ENCODE results near the gene UBE2G2.

UBE2G2 gene

DNA sequence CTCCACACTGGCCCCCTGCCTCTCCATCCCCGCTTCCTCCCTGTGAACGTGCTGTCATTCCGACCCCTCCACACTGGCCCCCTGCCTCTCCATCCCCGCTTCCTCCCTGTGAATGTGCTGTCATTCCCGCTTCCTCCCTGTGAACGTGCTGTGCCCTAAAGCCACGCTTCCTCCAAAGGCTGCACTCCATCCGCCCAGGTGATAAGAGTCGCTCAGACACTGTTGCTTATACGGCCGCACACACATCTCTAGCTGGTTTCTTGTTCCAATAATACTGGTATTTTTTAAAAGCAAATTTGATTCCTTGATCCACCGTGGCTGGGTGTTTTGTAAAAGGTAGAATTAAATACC lies 51.0 kb downstream of the UBE2G2 start:
- DNase-seq (ENCODE audit: low spot score), result no peak

DNA sequence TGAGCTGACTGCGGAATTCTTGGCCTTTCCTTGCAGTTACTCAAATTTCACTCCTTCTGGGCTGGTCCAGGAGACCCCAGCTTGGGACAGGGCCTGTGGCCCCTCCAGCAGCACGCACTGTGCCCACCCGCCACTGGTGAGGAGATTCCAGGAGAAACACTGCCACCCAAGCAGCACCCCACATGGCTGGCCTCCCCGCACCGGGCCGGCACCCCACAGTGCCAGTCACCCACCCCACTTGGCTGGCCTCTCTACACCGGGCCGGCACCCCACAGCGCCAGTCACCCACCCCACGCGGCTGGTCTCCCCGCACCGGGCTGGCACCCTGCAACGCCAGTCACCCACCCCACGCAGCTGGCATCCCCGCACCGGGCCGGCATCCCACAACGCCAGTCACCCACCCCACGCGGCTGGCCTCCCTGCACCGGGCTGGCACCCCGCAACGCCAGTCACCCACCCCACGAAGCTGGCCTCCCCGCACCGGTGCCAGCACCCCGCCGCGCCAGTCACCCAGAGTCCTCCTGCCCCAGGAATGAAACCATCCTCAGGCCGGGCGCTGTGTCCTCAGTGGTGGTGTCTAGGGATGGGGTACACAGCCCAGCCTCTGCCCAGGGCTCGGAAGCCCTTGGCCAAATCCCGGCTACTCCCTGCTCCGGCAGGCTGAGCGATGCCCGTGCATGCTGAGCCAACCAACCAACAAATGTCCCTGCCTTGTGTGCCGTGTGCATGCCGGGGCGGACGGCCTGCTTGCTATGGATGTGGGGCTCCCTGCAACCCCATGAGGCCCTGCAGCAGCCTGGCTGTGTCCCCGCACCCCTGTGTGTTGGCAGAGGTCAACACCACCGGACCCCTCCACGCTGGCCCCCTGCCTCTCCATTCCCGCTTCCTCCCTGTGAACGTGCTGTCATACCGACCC lies 51.6 kb downstream of the UBE2G2 start:
- no peak for DNase-seq (ENCODE audit: low spot score)

DNA sequence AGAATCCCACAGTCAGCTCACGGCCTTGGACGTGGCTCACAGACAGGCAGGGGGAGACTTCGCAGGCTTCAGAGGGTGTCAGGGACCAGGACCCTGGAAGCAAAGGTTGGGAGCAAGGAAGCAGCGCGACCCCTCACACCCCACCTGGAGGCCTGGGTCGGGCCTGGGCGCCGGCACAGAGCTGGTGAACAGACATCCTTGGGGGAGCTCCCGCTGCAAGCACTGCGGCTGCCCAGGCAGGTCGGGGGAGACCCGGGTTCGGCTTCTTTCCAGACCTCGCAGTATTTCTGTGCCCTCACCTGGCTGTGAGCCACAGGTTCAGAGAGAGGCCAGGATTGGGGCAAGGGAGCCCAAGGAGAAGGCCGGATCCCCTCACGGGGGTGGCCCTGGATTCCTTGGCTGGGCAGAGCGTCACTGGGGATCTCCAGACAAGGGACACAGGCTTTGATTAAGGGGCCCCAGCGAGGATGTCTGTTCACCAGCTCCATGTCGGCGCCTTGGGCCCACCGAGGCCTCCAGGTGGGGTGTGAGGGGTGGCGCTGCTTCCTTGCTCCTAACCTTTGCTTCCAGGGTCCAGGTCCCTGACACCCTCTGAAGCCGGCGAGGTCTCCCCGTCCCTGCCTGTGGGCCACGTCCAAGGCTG lies 52.4 kb downstream of the UBE2G2 start:
- DNase-seq (ENCODE audit: low spot score), result no peak

DNA sequence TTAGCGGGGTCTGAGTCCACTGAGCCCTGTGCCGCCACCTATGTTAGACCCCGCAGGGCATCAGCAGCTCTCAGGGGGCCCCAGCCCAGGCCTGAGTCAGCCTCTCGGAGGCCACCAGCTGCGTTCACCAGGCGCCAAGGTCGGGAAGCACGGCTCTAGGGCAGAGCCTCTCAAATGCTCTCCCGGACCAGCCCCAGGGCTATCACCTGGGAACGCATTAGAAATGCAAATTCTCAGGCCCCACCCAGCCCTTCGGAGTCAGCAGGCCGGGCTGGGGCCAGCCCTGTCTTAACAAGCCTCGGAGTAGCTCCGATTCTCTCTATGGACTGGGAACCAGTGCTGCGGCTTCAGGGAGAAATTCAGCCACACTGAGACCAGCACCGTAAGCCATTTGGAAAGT lies 53.0 kb downstream of the UBE2G2 start:
- DNase-seq (ENCODE audit: low spot score), result no peak

DNA sequence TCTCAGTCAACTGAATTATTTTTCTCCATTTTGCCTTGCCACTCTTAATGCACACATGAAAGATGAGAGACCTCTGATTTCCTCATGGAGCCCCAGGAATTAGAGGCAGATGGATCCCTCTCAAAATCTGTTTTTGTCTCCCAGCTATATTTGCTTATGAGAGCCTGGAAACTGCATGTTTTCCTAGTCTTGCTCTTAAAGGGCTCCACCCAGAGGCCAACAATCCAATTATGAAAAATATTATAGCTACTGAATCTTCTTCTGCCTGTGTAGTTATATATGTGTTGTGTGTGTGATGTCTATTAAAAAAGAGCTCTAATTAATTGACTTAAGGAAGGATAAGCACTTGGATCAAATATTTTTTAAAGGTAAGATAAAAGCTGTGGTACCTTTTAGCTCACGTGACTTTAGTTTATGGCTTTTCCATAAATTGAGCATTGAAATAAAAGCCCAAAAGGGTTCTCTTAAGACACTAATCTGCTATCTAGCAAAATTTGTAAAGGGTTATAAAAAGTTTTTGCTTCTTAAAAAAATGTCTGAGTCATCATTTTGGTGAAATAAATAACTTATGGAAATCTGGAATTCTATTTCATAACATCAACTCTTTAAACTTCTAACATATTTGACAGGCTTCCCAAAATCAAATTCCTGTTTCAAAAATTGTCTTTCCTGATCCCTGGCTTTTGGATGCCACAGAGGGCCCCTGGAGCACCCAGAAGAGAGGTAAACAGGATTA lies 59.0 kb downstream of the UBE2G2 start:
- peak; percentile 59 for DNase-seq (ENCODE audit: low spot score)

DNA sequence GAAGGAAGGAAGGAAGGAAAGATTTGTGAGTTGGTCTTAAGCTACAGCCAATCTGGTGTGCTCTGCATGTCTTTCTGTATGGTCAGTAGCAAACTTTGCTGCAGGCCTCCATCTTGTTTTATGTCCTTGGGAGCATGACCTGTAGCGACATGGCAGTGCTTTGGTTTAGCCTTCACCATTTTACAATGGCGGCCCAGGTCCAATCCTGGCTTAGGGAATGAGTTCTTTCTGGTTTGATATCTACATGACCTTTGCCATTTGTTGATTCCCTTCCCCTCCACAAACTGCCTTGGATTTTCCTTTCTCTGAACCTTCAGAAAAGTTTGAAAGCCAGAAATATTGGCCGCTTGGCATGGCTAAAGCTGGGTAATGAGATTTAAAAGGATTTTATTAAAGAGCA lies 59.7 kb downstream of the UBE2G2 start:
- DNase-seq (ENCODE audit: low spot score), result no peak

DNA sequence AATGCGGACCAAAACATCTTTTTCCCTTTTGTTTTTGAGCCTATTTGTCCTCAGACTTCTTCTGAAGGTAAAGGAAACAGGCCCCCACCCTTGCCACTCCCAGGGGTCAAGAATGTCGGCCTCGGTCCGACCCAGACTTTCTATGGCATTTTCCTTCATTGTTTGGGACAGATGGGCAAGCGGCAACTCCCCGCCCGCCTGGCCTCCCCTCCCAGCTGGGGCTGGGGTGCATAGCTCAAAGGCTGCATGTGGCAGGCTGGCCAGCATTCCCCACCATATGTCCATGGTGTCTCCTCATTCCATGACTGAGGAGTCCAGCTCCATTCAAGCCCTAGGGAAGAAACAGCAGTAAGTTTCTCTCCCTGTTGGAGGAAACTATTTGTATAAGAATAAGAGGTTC lies 60.9 kb downstream of the UBE2G2 start:
- DNase-seq (ENCODE audit: low spot score), result no peak

DNA sequence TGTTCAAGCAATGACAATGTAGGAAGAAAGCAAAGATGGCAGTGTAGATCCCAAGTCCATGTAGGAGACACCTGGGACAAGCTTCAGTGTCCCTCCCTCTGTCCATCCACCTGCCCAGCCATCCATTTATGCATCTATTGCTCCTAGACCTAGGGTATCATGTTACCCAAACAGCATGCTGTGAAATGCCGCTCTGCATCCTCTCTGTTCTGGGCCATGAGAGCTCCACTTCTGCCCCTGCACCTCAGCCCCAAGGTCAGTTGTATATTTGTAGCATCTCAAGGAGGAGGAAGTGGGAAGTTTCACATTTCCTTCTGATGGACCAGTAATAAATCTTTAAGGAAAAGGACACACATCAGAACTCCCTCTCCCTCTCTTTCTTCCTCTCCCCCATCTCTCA lies 62.3 kb downstream of the UBE2G2 start:
- no peak for DNase-seq (ENCODE audit: low spot score)

DNA sequence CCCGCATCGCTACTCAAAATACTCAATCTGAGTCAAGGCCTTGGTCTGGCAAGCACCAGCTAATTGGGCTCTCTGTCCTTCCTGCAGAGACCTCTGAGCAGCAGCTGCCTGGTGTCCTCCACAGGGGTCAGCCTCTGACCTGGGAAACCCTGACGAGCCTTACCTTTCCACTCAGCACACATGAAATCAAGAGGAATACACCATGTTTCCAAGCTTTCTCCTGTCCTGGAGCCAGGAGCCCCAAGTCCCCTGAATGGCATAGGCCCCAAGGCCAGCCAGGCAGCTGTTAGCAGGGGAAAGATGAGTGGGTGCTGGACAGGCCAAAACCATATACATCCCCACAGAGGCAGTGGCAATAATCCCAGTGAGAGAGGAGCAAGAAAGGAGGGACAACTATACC lies 63.0 kb downstream of the UBE2G2 start:
- no peak for DNase-seq (ENCODE audit: low spot score)

DNA sequence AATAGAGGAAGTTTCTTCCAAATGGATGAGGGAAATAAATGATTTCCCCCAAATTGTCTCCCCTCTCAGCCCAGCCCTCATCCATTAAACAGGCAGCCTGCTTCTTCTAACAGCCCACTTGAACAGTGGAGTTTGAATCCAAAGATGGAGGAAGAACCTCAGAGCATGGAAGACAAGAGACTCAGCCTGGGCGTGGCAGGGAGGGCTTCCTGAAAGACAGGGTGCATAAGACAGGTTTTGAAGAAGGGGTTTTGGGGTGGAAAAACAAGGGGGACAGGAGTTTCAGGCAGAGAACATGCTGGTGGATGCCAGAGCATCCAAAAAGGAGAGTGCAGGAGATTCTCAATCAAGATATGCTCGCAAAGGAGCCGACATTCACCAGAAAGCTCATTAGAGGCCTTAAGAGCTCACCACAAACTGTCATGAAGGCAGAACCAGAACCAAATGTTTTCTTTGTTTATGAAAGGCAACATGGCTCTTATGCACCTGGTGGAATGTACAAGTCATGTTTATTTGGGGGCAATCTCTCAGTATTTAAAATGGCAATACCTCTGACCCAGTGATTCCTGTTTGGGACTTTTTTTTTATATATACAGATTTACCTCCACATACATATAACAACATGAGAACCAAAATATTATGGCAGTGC lies 63.8 kb downstream of the UBE2G2 start:
- no peak for DNase-seq (ENCODE audit: low spot score)

DNA sequence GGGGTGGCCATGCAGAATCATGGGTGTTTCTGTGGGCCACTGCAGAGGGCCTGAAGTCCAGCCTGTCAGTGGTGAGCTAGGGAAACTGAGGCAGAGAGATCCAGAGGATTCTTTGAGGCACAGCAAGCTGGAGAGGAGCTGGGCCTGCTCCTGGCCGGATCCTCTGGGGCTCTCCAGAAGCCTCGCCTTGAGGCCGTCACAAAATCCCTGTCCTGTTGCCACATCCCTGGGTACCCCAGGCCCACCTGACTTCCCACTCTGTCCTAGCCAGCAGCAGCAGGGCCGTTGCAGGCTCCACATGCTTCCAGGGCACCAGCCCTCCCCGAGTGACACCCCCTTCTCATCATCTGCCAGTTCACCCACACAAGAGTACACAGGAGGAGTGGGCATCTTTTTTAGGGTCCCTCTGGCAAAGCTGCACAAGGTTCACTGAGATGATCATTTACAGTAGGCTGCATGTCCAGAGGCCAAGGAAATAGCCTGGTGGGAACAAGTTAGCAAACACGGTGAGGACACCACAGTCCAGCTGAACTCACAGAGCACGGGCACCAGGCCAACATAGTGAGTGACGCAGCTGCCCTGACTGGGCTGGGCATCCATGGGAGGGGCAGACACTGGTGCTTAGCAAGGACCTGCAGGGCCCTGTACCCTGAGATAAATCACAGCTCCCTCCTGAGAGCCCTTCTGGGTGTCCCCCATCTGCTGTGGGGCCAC lies 65.2 kb downstream of the UBE2G2 start:
- DNase-seq (ENCODE audit: low spot score), result peak; percentile 36

DNA sequence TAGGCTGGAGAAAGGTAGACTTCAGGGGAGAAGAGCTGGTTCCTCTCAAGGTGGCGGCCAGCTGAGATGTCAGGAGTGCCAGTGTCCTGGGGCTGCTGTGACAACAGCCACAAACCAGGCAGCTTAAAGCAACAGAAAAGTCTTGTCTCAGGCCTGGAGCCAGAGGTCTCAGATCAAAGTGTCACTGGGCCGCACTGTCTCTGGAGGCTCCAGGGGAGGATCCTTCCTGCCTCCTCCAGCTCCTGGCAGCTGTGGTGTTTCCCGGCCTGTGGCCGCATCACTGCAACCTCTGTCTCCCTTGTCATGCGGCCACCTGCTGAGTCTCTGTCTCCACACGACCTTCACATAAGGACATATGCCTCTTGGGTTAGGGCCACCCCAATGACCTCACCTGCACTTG lies 65.8 kb downstream of the UBE2G2 start:
- DNase-seq (ENCODE audit: low spot score), result no peak

DNA sequence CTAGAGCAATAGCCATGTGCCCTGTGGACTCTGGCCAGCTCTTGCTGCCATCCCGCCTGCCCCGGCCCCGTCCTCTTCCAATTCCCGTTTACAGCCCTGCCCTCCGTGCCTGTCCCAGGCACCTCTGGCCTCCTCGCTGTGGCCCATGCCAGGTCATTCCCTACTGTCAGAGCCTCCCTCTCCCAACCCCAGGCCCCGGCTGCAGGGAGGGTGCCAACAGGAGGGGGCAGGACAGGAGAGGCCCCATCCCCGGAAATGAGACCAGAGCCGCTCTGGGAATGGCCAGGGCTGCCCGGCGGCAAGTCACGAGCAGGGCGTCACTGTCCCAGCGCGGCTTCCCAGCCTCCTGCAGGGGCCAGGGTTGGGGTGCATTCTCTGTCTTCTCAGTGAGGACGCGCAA lies 66.8 kb downstream of the UBE2G2 start:
- DNase-seq (ENCODE audit: low spot score), result no peak

DNA sequence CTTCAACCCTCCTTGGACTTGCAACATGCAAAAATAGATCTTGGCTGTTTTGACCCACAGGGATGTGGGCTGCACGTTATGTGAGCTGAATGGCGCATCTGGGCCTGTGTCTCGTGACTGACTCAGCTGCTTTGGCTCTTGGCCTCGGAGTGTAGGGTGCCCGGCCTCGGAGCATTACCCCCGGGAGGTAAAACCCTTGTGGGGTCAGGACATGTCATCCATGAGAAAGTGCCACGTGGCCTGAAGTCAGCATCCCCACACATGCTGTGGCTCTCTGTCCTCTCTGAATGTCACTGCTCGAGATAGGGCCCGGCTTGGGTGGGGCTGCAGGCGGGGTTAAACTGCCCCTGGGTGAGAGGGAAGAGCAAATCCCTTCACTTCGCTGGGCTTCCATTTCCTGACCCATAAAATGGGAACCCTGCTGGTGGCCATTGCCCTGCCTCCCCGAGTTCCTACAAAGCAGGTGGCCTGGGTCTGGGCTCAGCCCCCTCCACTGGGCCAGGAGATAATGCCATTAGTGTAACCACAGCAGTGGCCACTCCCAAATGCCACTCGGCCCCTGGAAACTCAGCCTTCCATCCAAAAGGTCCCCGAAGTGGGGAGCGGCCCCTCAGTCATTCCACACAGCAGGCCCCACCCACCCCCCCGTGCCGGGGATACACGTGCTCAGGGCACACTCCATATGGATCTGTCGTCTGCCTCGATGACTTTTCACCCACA lies 67.4 kb downstream of the UBE2G2 start:
- no peak for DNase-seq (ENCODE audit: low spot score)

DNA sequence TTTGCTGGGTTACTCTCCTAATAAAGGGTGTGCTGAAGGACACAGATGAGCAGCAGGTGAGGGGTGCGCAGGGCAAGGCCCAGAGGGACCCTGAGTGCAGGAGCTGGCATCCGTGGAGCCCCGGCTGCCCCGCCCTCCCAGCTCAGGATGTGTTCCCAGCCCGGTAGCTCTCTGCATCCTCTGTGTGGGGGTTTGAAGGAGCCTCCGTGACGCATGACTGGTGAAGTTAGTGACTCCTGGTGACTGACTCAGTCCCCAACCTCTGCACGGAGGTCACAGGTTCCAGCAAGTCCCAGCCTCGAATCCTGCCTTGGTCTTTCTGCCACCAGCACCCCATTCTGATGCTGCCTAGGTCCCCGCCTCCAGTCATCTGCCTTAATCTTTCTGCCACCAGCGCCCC lies 68.7 kb downstream of the UBE2G2 start:
- DNase-seq (ENCODE audit: low spot score), result peak; percentile 10

DNA sequence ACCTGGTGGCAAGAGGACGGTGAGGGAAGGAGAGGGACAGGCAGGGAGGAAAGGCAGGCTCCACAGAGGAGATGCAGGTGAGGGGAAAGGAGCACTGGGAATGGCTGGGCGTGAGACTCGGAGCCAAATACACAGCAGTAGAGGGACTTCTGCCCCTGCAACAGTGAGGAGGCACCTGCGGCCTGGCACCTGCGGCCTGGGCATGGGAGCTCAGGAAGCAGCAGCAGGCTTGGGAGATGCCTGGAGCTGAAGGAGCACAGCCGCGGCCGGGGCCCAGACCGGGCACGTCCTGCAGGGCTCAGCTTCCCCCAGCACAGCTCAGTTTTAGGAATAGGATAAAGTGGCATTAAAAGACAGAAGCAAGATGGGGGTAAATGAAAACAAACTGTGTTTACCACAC lies 69.4 kb downstream of the UBE2G2 start:
- no peak for DNase-seq (ENCODE audit: low spot score)

DNA sequence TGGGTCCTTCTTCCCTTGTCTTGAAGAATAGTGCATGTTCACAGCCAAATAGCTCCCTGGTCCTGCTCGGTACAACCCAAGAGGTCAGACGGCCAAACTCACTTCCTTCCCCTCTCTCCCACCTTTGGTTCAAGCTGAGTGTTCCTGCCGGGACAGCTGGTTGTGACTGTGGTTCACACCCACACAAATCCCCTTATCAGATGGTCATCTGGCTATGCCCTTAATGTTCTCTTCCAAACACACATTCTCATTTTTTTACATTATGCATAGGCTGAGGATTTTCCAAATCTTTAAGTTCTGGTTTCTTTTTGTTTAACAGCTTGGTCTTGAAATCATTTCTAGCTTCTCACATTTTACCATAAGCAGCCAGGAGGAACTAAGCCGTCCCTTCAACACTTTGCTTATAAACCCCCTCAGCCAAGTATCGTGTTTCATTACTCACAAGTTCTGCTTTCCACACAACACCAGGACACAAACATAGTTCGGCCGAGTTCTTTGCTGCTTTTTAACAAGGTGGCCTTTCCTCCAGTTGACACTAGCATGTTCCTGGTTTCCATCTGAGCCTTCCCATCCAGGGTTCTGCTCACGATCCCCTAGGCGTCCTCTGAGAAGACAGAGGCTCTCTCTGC lies 70.6 kb downstream of the UBE2G2 start:
- DNase-seq (ENCODE audit: low spot score), result no peak

DNA sequence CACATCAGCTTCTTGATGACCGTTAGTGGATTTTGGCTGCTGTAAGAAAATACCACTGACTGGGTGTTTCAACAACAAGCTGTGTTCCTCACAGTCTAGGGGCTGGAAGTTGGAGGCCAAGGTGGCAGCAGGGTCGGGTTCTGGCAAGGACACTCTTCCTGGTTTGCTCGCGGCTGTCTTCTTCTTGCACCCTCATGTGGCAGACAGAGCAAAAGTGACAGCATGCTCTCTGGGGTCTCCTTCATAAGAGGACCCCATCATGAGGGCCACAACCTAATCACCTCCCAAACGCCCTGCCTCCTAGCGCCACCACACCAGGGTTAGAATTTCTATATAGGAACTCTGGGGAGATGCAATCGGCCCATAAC lies 71.6 kb downstream of the UBE2G2 start:
- no peak for DNase-seq (ENCODE audit: low spot score)

DNA sequence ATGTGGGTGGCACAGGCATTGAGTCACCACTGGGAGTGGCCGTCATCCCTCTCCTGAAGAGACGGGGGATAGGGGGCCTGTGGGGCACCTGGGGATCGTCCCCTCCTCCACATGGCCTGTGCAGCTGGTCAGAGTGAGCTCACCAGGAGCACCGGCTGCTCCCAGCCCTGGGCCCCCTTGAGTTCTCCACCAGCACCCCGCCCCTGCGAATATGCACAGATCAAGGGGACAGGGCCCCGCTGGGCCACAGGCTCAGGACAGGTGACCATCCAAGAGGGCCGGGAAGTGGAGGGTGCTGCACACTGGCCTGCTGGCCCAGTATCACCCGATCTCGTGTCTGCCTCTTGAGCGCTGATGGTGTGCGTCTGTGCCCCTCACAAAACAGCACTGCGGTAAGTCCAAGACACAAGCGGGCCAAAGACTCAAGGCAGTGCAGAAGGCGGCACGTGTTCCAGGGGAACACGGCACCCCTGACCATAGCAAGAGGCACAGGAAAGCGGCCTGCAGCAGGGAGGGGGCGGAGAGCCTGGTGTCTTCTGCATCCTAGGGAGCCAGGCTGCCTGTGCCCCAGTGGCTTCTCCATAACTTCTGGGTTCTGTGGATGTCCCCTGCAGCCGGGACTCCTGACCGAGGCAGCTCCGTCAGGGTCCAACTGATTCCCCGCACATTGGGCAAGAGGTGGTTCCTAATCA lies 72.1 kb downstream of the UBE2G2 start:
- no peak for DNase-seq (ENCODE audit: low spot score)

DNA sequence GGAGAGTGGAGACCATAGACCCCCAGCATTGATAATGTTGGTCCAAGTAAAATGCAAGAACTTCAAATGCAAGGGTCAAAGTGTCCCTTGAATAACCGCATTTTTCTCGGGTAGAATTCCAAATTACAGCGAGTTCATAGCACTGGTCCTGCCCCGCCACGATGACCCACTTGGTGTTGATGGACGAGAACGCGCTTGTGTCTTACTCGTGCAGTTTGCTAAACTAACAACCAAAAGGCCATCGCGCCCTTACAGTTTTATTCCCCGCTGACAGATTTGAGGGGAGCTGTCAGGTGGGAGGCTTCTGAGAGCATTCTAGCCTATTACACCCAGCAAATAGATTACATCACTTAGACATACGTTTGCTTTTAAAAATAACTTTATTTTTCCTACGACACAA lies 72.9 kb downstream of the UBE2G2 start:
- no peak for DNase-seq (ENCODE audit: low spot score)
